Fibroblast of skin of left biceps (primary cell): ENCODE data around the gene HEPHL1.
A peak's percentile ranks its signal among the peaks of the same experiment; 100 is the strongest.
"Not testable (repeated sequence)": the region's sequence is repeated elsewhere in the genome, so short reads cannot be mapped to it uniquely, and the experiment has no call there.

ENCODE experiments used
- DNase-seq, 2 experiments: peaks; one replicate each; pipeline ENCODE4 v3.0.0-alpha.2; 2013; ENCODE audit warnings: low read depth in 2 of 2

Gene HEPHL1

DNA sequence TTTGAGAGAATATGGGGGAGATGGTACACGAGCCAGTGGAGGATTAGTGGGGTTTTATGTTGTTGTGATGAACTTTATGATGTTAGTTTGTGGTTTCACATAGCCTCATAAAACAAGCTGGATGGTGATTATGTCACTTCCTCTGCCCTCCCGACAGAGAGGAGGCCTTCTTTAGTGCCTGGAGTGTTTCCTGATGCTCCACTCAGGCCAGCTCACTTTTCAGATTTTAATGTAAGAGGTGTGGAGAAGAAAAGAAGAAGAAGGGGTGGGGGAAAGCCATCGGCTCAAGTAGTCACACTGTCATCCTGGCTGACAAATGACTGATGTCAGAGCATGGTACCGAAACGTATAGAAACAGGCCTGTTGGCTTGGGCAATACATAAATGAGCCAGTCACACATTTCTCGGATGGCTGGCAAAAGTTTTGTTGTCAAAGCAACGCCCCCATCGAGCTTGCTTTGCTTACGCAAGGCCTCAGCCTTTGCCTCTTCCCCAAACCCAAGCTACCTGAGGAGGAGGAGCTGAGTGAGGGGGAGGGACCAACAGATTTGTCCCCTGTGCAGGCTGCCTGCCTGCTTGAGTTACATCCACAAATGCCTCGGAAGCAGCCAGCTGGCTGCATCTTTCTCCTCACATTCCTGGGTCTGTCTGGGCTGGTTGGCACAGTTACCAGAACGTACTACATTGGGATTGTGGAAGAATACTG is at the start of gene HEPHL1:
HEPHL1 (plus strand) TSS at position 578 of the 705 bp plus-strand sequence; CDS start at position 593, 15 bp downstream.
- no peak for DNase-seq

- no peak for DNase-seq
These were observed 48.4 kb upstream of the HEPHL1 start for GRCh38 chr11:93972790-93973189.

- not testable (repeated sequence) for DNase-seq
These were observed 47.7 kb upstream of the HEPHL1 start for GRCh38 chr11:93973322-93974051.

DNA sequence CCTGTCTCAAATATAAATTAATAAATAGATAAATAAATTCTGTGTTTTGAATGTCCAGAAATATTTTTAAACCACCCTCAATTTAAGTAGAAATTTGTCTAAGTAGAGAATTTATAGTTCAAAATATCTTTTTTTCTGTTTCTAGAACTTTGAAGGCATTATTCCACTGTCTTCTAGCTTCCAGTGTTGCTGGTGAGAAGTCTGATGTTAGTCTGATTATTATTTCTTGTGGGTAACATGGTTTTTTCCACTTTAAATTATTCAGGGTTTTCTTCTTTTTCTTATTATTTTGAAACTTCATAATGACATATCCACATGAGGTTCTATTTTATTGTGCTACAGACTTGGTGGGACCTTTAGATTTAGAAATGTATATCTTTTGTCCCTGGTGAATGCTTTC is 46.4 kb upstream of the HEPHL1 start:
- no peak for DNase-seq

- not testable (repeated sequence) for DNase-seq
These were observed 44.4 kb upstream of the HEPHL1 start for GRCh38 chr11:93976577-93977254.

GRCh38 chr11:93983542-93984195 is 37.5 kb upstream of the HEPHL1 start:
- no peak for DNase-seq

DNA sequence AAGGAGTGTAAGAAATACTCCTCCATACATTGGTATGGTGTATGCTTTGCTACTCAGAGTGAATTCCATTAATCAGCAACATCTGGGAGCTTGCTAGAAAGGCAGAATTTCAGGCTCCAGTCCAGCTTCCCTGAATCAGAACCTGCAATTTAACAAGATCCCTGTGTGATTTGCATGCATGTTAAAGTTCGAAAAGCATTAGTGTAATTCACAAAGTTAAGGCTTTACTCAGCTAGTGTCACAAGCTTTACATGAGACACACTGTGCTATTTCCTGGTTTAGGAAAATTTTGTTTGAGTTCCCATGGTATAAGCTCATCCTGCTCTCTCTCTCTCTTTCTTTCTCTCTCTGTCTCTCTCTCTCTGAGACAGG is 37.0 kb upstream of the HEPHL1 start:
- DNase-seq = peak; percentile 3 to 10

DNA sequence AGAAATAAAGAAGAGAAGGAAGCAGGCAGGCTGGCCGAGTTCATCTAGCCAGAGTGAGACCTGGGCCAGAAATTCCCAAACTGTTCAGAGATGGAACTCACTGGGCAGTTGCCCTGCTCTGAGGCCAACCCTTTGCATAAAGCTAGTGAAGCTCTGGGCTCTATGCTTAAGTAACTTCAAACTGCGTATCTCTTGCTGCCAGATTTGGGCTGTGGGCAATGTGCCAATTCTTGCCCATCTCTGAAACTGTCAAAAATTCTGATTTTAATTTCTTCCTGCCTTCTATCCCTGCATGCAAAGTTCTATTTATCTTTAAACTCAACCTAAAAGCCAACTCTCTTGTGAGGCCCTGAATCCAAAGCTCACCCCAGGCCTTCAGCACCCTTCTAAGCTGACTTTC is 36.2 kb upstream of the HEPHL1 start:
- no peak for DNase-seq

- DNase-seq = no peak
These were observed 34.4 kb upstream of the HEPHL1 start for GRCh38 chr11:93986716-93987115.

DNA sequence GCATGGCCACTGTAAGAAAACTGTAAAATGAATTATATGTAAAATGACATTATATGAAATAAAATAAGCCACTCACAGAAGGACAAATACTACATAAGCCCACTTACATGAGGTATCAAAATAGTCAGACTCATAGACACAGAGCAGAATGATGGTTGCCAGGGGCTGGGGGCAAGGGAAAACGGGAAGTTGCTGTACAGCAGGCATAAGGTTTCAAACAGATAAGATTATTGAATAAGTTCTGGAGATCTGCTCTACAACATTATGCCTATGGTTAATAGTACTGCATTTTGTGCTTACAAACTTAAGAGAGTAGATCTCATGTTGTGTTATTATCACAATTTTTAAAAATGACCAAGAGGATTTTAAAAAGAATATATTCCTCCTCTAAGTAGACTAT is 32.7 kb upstream of the HEPHL1 start:
- DNase-seq = no peak

GRCh38 chr11:93988912-93989311 is 32.2 kb upstream of the HEPHL1 start:
- DNase-seq = no peak

GRCh38 chr11:93993747-93994146 is 27.4 kb upstream of the HEPHL1 start:
- DNase-seq = no peak

- no peak for DNase-seq
These were observed 23.4 kb upstream of the HEPHL1 start for GRCh38 chr11:93997741-93998140.

DNA sequence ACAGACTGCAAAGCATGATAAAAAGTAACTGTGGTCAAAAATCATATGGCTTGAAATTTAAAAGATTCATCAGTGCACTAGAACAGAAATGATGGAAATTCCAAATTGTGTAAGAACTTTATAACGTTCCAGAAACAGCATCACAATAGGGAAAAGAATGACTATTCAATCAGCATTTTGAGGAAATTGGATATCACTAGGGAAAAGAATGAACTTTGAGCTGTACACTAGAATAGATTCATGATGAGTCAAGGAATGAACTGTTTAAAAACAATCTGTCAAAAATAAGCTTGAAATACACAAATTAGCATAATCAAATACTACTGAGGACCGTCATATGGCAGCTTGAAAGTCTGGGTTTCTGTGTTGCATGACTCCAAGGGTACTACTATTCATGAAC is 20.5 kb upstream of the HEPHL1 start:
- DNase-seq = no peak

- DNase-seq = no peak
These were observed 18.9 kb upstream of the HEPHL1 start for GRCh38 chr11:94002226-94002625.

- no peak for DNase-seq
These were observed 13.7 kb upstream of the HEPHL1 start for GRCh38 chr11:94007426-94007825.

DNA sequence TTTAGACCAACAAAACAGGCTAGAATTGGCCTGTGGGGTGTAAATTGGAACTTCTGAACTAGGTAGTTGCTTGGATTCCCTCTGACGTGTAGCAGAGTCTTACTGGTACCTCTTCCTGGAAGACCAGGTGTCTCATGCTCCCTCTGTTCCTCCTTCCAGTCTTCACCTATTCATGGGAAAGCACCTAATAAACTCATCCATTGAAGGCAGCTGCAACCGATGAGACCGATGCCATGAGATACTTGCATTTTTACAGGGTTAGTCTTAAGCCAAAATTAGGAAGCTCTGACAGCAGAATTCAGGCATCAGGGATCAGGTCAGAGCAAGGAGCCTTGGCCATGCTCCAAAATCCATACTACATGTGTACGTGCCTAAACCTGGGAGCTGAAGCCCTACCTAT is 13.2 kb upstream of the HEPHL1 start:
- no peak for DNase-seq

DNA sequence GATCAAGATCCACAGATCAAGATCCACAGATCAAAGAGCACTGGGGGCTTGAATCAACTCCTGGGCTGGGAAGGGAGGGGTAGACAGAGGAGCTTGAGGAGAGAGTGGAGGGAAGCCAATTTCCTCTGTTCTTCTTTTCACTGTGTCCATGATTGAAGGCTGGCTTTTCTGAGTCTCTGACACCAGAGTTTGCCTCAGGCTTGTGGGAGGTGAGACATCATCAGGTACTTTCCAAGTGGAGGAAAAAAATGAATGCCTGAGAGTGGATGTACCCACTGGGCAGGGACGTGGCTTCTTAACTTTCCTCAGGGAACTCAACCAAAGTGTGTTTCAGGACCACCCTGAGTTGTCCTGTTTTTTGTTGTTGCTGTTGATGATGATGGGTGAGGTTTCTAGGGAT is 11.0 kb upstream of the HEPHL1 start:
- no peak for DNase-seq

DNA sequence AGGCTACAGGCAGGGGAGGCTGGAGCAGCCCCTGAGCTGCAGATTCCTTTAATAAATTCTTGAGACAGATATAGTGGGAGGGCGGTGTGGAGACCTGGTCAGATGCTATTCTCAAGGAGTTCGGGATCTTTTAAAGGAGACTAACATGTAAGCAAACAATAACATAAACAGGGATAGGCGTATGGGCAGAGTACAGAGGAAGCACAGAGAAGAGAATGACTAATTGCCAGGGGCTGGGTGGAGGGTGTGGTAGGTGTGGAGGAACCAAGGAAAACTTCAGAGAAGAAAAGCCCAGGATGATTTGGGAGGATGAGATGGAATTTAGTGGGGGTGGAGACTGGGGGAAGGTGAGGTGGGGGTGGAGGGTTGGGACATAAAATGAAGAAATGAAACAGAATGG is 9.7 kb upstream of the HEPHL1 start:
- no peak for DNase-seq

- DNase-seq = no peak
These were observed 3.7 kb upstream of the HEPHL1 start for GRCh38 chr11:94017446-94017845.

GRCh38 chr11:94018721-94019120 is 2.4 kb upstream of the HEPHL1 start:
- no peak for DNase-seq

DNA sequence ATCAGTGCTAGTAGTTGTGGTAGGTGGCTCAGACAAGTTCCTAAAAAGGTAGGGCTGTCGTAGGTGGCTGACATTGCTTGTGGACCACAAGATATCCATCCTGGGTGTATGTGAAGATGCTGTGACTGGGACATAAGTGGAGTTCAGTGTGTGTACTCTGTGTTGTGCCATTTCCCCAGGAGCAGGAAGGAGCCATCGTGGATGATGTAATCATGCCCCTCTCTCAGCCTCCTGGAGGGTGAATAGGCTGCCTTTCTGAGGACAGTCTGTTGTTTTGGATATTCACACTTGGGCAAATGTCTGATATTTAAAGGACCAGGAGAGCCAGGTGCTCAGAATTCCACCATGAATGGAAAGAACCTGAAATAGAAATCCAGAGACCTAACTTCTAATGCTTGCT is 2.7 kb downstream of the HEPHL1 start:
- DNase-seq = no peak
